Cardiac muscle cell (in vitro differentiated cells and primary cell): ENCODE results near the gene SLC26A6. TPM values are rescaled to one million over a fixed set of nuclear protein-coding genes. Genes with fewer than 3 reads are reported as not detected.
A peak's percentile ranks its signal among the peaks of the same experiment; 100 is the strongest.

Experiments used
- DNase-seq, 2 donors: peaks; one replicate each; pipeline versions ENCODE4 v3.0.0 to v3.0.0-alpha.2; 2010 to 2017; ENCODE audit warnings: low read depth in 1 of 2, low spot score in 1 of 2
- H3K27ac ChIP-seq: fragments of 200-600 bp; sonication (generic); 2 replicates; pipeline ENCODE4 v1.5.1; 2016
- H3K27me3 ChIP-seq: fragments of 200-600 bp; sonication (generic); 2 replicates; pipeline ENCODE4 v1.6.0; 2016; ENCODE audit warnings: control low read depth
- H3K36me3 ChIP-seq: fragments of 200-600 bp; sonication (generic); 2 replicates; pipeline ENCODE4 v1.5.1; 2016; ENCODE audit warnings: control low read depth
- H3K4me1 ChIP-seq: fragments of 200-600 bp; sonication (generic); 2 replicates; pipeline ENCODE4 v1.8.1; 2017; ENCODE audit warnings: low read depth, mild to moderate bottlenecking, mixed run types
- H3K4me3 ChIP-seq: fragments of 200-600 bp; sonication (generic); 2 replicates; pipeline ENCODE4 v1.5.1; 2016; ENCODE audit warnings: mild to moderate bottlenecking
- H3K9me3 ChIP-seq: fragments of 200-600 bp; sonication (generic); 2 replicates; pipeline ENCODE4 v1.5.1; 2017; ENCODE audit warnings: low read depth, mild to moderate bottlenecking, control low read depth
- CTCF ChIP-seq: IDR thresholded peaks from 2 replicates; pipeline ENCODE4 v1.5.1; 2012; ENCODE audit warnings: low read depth, mild to moderate bottlenecking, low read length
- polyA plus RNA-seq: library from polyadenylated mRNA; unstranded; fragments of >200 nt; fragmentation: Nextera tagmentation; extraction: Ambion mirVana; gene quantifications from 2 replicates; pipeline ENCODE4 v1.2.1, GENCODE V29; 2016
- total RNA-seq: library from RNA; depleted of rRNA; stranded (reverse); fragments of >200 nt; gene quantifications from 2 replicates; pipeline ENCODE4 v1.2.3, GENCODE V29; 2016

The SLC26A6 gene
- total and polyA plus RNA-seq, 2 experiments from 2014 or later: 68.1 to 87.4 TPM

DNA sequence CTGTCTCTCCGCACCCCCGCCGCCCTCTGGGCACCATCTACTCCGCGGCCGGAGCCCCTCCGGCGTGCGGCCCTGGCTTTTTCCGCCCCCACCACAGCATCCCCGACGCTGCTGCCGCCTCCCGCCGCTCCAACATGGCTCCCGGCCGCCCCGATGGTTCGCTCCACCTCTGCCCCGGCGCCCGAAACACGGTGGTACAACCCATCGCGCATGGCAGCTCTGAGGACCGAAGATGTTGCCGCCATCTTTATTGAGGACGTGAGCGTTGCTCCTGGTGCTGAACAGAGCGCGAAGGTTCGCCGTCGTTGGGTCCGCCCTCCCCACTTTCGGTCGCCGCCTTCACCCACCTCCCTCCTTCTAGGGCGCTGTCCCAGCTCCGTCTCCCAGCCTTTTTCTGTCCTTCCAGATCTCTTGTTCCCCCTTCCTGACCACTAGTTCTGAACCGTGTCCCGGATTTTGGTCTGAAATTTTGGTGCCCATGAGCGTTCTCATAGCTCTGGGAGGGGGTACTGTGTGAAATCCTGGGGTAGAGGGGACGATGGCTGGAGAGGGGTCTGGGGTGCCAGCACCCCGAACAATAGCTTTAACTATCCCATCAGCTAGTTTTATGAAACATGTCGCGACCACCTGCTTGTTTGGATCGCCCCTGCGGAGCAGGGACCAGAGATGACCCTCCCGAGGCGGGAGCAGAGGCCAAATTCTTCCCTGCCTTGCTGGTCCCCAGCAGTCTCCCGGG is 27.7 kb upstream of the SLC26A6 start, which contains the start of gene CELSR3:
Gene CELSR3, minus strand, starts transcription at position 134 of the 736 bp plus-strand sequence. CDS start 252 bp downstream, outside the sequence.
- TF ChIP-seq CTCF: no peak
- Histone ChIP-seq H3K9me3 (no peaks in the 10 kb centered on the region), H3K27me3 (no peaks in the 10 kb centered on the region), H3K4me1 (no peaks in the 10 kb centered on the region), H3K27ac (peak within 1 kb of the TSS; percentile 98), H3K36me3 (no peaks in the 10 kb centered on the region), H3K4me3 (peak within 1 kb of the TSS; percentile 49)
- DNase-seq: peak; percentile 95 to 96

DNA sequence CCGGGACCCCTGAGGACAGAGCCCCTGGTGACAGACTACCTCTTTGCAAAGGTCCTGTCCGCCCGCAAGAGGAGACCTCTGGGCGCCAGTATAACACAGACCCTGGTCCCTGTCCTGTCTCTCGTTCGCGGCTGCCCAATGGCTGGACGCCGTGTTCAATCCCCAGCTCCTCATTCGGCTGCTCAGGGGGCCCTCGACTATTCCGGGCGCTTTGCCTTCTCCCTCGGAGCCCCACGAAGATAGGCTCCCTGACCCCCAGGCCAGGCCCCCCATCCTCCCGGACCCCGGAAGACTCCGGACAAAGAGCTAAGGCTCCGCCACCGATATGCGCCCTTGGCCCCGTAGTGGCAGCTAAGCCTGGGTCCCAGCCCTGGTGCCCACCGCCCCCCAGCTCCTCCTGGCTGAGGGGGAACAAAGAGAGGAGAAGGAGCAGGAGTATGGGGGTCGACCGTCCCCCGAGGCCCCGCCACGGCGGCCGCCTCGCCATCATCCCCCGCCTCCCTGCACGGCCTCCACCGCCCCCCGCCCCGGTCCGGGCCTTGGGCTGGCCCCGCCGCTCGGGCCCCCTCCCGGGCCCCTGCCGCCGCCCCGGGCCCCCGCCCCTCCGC is 27.0 kb upstream of the SLC26A6 start:
- Histone ChIP-seq H3K27me3 (no peaks in the 10 kb centered on the region), H3K4me3 (peak overlapping the region; percentile 49), H3K36me3 (no peaks in the 10 kb centered on the region), H3K27ac (no peak overlapping the region), H3K4me1 (no peaks in the 10 kb centered on the region), H3K9me3 (no peaks in the 10 kb centered on the region)
- DNase-seq: peak in 1 of 2 donors; percentile 30
- TF ChIP-seq CTCF: no peak

DNA sequence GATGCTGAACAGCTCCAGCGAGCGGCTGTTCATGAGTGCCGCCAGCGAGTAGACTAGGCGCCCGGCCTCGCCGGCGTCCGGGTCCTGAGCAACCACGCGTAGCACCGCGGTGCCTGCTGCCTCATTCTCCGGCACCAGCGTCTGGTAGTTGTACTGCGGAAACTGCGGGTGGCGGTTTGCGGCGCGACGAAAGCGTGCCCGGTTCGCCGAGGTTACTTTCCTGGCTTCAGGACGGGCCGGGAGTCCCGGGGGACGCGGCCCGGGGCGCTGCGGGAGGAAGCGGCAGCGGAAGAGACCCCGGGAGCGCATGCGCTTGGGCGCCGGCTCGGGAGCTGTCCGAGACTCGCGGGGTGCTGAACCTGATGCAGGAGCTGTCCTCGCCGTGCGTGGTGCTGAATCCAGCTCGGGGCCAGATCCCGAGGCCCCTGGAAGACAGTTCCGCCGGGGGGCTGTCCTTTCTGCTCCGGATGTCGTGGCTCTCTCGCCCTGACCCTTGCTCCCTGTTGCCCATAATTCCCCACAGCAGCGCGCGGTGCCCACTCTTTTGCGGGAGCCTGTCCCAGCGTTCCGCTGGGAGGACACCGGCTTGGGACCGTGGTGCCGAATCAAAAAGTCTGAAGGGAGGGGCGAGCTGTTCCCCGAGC is 26.4 kb upstream of the SLC26A6 start:
- TF ChIP-seq CTCF: no peak
- Histone ChIP-seq H3K27me3 (no peaks in the 10 kb centered on the region), H3K9me3 (no peaks in the 10 kb centered on the region), H3K36me3 (no peaks in the 10 kb centered on the region), H3K4me1 (no peaks in the 10 kb centered on the region), H3K27ac (no peak overlapping the region), H3K4me3 (peak overlapping the region; percentile 49)
- DNase-seq: peak; percentile 67 to 88

GRCh38 chr3:48660800-48661400 is 25.6 kb upstream of the SLC26A6 start:
- Histone ChIP-seq H3K9me3 (no peaks in the 10 kb centered on the region), H3K27me3 (no peaks in the 10 kb centered on the region), H3K4me3 (peak overlapping the region; percentile 49), H3K4me1 (no peaks in the 10 kb centered on the region), H3K36me3 (no peaks in the 10 kb centered on the region), H3K27ac (no peak overlapping the region)
- no peak for TF ChIP-seq CTCF
- DNase-seq: no peak

- no peak for DNase-seq
- no peak for TF ChIP-seq CTCF
- Histone ChIP-seq H3K27me3 (no peaks in the 10 kb centered on the region), H3K27ac (no peak overlapping the region), H3K4me3 (no peak overlapping the region), H3K36me3 (no peaks in the 10 kb centered on the region), H3K9me3 (no peaks in the 10 kb centered on the region), H3K4me1 (no peaks in the 10 kb centered on the region)
Observed at GRCh38 chr3:48656841-48657281, 21.6 kb upstream of the SLC26A6 start.
